ENCODE results near the gene TMEM41B. TPM values are rescaled to one million over a fixed set of nuclear protein-coding genes. Genes with fewer than 3 reads are reported as not detected.
A peak's percentile ranks its signal among the peaks of the same experiment; 100 is the strongest.
"Not testable (repeated sequence)": the region's sequence is repeated elsewhere in the genome, so short reads cannot be mapped to it uniquely, and the experiment has no call there.

The TMEM41B gene
- total and polyA plus RNA-seq, 11 donors, result 14.8 to 27.8 (median 21.7) TPM

DNA sequence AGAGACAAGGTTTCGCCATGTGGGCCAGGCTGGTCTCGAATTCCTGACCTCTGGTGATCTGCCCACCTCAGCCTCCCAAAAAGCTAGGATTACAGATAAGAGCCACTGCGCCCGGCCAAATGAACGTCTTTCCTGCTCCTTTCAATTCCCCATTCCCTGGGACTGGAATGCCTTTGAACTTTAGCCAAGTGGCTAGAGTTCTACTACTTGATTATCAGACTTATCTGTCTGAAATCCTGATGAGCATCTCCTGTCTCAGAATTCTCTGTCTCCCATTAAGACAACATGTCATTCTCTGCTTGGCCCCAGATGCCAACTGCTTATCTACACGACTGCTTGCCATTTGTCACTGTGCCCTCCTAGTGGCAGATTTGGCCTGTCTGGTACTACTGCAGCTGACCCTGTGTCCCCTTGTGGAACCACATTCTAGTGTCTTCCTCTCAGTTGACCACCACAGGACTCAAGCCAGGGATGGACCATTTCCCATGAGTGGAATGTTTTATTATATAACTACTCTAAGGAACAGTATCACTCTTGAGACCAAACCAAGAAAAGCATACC lies 37.0 kb upstream of the TMEM41B start:
- DNase-seq, result peak in 4 of 5 donors; percentile 14 to 36 (median 28)
- Histone ChIP-seq H3K4me1 (no peaks in the 10 kb centered on the region), H3K27ac (no peak overlapping the region), H3K27me3 (no peaks in the 10 kb centered on the region), H3K9me3 (no peaks in the 10 kb centered on the region), H3K36me3 (no peaks in the 10 kb centered on the region), H3K4me3 (no peak overlapping the region)
- TF ChIP-seq, protein P1, sequence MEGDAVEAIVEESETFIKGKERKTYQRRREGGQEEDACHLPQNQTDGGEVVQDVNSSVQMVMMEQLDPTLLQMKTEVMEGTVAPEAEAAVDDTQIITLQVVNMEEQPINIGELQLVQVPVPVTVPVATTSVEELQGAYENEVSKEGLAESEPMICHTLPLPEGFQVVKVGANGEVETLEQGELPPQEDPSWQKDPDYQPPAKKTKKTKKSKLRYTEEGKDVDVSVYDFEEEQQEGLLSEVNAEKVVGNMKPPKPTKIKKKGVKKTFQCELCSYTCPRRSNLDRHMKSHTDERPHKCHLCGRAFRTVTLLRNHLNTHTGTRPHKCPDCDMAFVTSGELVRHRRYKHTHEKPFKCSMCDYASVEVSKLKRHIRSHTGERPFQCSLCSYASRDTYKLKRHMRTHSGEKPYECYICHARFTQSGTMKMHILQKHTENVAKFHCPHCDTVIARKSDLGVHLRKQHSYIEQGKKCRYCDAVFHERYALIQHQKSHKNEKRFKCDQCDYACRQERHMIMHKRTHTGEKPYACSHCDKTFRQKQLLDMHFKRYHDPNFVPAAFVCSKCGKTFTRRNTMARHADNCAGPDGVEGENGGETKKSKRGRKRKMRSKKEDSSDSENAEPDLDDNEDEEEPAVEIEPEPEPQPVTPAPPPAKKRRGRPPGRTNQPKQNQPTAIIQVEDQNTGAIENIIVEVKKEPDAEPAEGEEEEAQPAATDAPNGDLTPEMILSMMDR (IDR thresholded peaks at IDR 0.05), result peak in 3 of 12 donors; percentile 10 to 24 (median 18)
- no peak for TF ChIP-seq POLR2A (IDR thresholded peaks at IDR 0.05)
- 30 to 46% (median 42%) methylated on average over 6 of the region's 6 CpGs for WGBS, 4 donors
- ATAC-seq, result peak; percentile 69 to 76 (median 71)
- intact Hi-C loops (cut with DNase I), result no loop called here

DNA sequence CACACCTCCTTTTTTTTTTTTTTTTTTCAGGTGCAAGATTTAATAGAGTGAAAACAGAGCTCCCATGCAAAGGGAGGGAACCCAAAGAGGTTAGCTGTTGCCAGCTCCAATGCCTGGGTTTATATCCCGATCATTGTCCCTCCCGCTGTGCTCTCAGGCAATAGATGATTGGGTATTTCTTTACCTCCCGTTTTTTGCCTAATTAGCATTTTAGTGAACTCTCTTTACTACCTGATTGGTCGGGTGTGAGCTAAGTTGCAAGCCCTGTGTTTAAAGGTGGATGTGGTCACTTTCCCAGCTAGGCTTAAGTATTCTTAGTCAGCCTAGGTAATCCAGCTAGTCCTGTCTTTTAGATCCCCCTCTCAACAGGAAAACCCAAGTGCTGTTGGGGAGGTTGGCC lies 33.4 kb upstream of the TMEM41B start:
- H3K27me3 ChIP-seq; intact Hi-C loops (cut with DNase I); H3K9me3 ChIP-seq; H3K27ac ChIP-seq; H3K36me3 ChIP-seq; H3K4me1 ChIP-seq; ATAC-seq; DNase-seq; H3K4me3 ChIP-seq: not testable (repeated sequence)
- WGBS, 4 donors, result 75 to 82% (median 79%) methylated on average over 4 of the region's 4 CpGs

DNA sequence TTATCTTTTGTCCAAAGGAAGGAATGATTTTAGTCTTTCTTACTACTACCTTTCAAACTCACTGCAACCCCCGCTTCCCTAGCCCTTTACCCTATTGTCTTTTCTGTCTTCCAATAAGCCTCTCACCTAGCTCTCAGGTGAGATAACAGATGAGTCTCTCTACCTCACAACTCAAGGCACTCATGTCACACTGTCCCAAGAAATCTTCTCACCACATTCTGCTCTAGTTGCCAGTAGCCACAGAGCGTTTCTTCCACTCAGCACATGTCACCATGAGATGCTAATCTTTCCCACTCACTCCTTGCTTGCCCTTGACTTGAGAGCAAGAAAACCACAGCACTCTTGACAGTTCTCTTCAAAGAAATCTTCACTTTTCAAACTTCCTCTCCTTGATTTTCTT lies 32.7 kb upstream of the TMEM41B start:
- TF ChIP-seq, protein P1 (IDR thresholded peaks at IDR 0.05), result no peak
- no peak for TF ChIP-seq POLR2A (IDR thresholded peaks at IDR 0.05)
- Histone ChIP-seq H3K4me1 (no peaks in the 10 kb centered on the region), H3K36me3 (no peaks in the 10 kb centered on the region), H3K27me3 (no peaks in the 10 kb centered on the region), H3K27ac (no peak overlapping the region), H3K4me3 (no peak overlapping the region), H3K9me3 (no peaks in the 10 kb centered on the region)
- ATAC-seq (no peak), DNase-seq (no peak)
- 58 to 63% (median 60%) methylated on average over 2 of the region's 2 CpGs for WGBS, 4 donors
- intact Hi-C loops (cut with DNase I), result no loop called here

DNA sequence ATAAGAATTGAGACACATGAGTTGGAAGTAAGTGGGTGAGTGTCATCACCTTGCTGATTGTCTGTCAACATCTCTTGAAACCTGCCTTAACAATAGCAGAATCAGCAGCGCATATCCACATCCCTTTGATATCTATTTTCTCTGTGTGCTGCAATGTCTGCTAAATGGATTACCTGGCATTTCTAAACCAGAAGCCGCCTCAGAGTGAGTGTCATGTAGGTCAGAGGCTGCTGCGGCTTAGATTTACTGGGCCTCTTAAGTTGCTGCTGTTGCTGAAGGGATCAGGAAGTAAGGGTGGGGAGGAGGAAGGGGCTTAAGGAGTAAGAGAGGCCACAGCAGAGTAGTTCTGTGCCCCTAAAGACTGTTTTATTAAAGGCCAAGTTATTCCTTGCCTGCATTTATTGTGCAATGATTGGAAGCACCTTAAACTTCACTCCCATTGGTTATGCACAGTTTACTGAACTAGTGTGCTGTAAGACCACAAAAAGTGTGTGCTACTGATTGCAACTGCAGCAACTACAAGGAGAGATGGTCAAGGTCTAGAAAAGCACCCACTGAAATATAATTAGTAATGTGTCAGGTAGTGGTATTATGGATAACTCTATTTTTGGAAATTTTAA lies 29.8 kb upstream of the TMEM41B start:
- ATAC-seq, result no peak
- Histone ChIP-seq H3K27ac (no peak overlapping the region), H3K9me3 (no peaks in the 10 kb centered on the region), H3K4me3 (no peak overlapping the region), H3K27me3 (no peaks in the 10 kb centered on the region), H3K36me3 (no peaks in the 10 kb centered on the region), H3K4me1 (no peaks in the 10 kb centered on the region)
- intact Hi-C loops (cut with DNase I), result no loop called here
- 58 to 64% (median 61%) methylated on average over 3 of the region's 3 CpGs for WGBS, 4 donors
- no peak for DNase-seq
- TF ChIP-seq, protein P1 (IDR thresholded peaks at IDR 0.05), result no peak

Measured in heart left ventricle (tissue), 16 donors.